CD4-positive, alpha-beta T cell treated with Interleukin-2 at 100 ng/mL for 4 hours (primary cell): ENCODE data around the gene SIDT2.
"Not testable (repeated sequence)": the region's sequence is repeated elsewhere in the genome, so short reads cannot be mapped to it uniquely, and the experiment has no call there.

Experiments
- DNase-seq: peaks from one replicate; pipeline ENCODE4 v3.0.0-alpha.2; 2020; ENCODE audit warnings: low spot score

The SIDT2 gene

GRCh38 chr11:117178210-117179034 is at the start of gene SIDT2:
Gene SIDT2, plus strand, starts transcription at chr11:117178743. Its CDS starts 521 bp downstream, at chr11:117179264.
- DNase-seq, result peak; percentile 88

- not testable (repeated sequence) for DNase-seq
Measured at GRCh38 chr11:117130396-117130795, 48.1 kb upstream of the SIDT2 start.

- no peak for DNase-seq
Measured at GRCh38 chr11:117130879-117131278, 47.7 kb upstream of the SIDT2 start.

- DNase-seq, result no peak
Measured at GRCh38 chr11:117134431-117134830, 44.1 kb upstream of the SIDT2 start.

- not testable (repeated sequence) for DNase-seq
Measured at GRCh38 chr11:117134979-117135378, 43.6 kb upstream of the SIDT2 start.

- not testable (repeated sequence) for DNase-seq
Measured at GRCh38 chr11:117137223-117138086, 41.1 kb upstream of the SIDT2 start.

- peak; percentile 23 for DNase-seq
Measured at GRCh38 chr11:117143390-117143789, 35.2 kb upstream of the SIDT2 start.

- DNase-seq, result peak; percentile 96
Measured at GRCh38 chr11:117143871-117144476, 34.6 kb upstream of the SIDT2 start, which contains the start of gene PAFAH1B2. Gene PAFAH1B2, plus strand, starts transcription at chr11:117144287. Its CDS starts 8,161 bp downstream, at chr11:117152448.

- peak; percentile 22 for DNase-seq
Measured at GRCh38 chr11:117144477-117145392, 33.8 kb upstream of the SIDT2 start.

- DNase-seq, result peak; percentile 7
Measured at GRCh38 chr11:117145393-117145761, 33.2 kb upstream of the SIDT2 start.

- DNase-seq, result no peak
Measured at GRCh38 chr11:117146521-117146920, 32.0 kb upstream of the SIDT2 start.

- DNase-seq, result no peak
Measured at GRCh38 chr11:117152066-117152465, 26.5 kb upstream of the SIDT2 start.

- no peak for DNase-seq
Measured at GRCh38 chr11:117154468-117154867, 24.1 kb upstream of the SIDT2 start.

- no peak for DNase-seq
Measured at GRCh38 chr11:117157507-117157906, 21.0 kb upstream of the SIDT2 start.

- no peak for DNase-seq
Measured at GRCh38 chr11:117159892-117160291, 18.7 kb upstream of the SIDT2 start.

GRCh38 chr11:117160826-117161225 is 17.7 kb upstream of the SIDT2 start:
- no peak for DNase-seq

- DNase-seq, result no peak
Measured at GRCh38 chr11:117166491-117166890, 12.1 kb upstream of the SIDT2 start.

GRCh38 chr11:117169736-117170135 is 8.8 kb upstream of the SIDT2 start:
- DNase-seq, result no peak

- no peak for DNase-seq
Measured at GRCh38 chr11:117170210-117170609, 8.3 kb upstream of the SIDT2 start.

- no peak for DNase-seq
Measured at GRCh38 chr11:117171007-117171403, 7.5 kb upstream of the SIDT2 start.

- DNase-seq, result no peak
Measured at GRCh38 chr11:117171404-117172061, 7.0 kb upstream of the SIDT2 start.
